Hematopoietic multipotent progenitor cell (in vitro differentiated cells): ENCODE measurements around the gene RAB3GAP2. TPM values are rescaled to one million over a fixed set of nuclear protein-coding genes. Genes with fewer than 3 reads are reported as not detected.
"Not testable (repeated sequence)": the region's sequence is repeated elsewhere in the genome, so short reads cannot be mapped to it uniquely, and the experiment has no call there.

Source experiments
- DNase-seq, 3 donors: peaks; one replicate each; pipeline ENCODE4 v3.0.0-alpha.2; 2011 to 2015; ENCODE audit warnings: low read depth in 2 of 3, low spot score in 2 of 3
- total RNA-seq: library from RNA; depleted of rRNA; stranded (reverse); fragments of >200 nt; gene quantifications from one replicate; pipeline ENCODE4 v1.2.3, GENCODE V29; 2012

The RAB3GAP2 gene
- total RNA-seq, 1 donor, result 15.6 TPM

GRCh38 chr1:220213382-220213983, 58.8 kb downstream of the RAB3GAP2 start:
- no peak for DNase-seq

GRCh38 chr1:220207411-220207810, 64.8 kb downstream of the RAB3GAP2 start:
- no peak for DNase-seq

- DNase-seq, result not testable (repeated sequence)
Measured at GRCh38 chr1:220204758-220205157, 67.5 kb downstream of the RAB3GAP2 start.

- no peak for DNase-seq
Measured at GRCh38 chr1:220203816-220204215, 68.4 kb downstream of the RAB3GAP2 start.

GRCh38 chr1:220198186-220199005, 73.9 kb downstream of the RAB3GAP2 start:
- DNase-seq, result no peak

- DNase-seq, result no peak
Measured at GRCh38 chr1:220195701-220196100, 76.6 kb downstream of the RAB3GAP2 start.

GRCh38 chr1:220189750-220190347, 82.4 kb downstream of the RAB3GAP2 start:
- DNase-seq, result peak in 2 of 3 donors; percentile 10 to 40

GRCh38 chr1:220188538-220188937, 83.7 kb downstream of the RAB3GAP2 start:
- DNase-seq, result no peak

GRCh38 chr1:220186752-220187151, 85.5 kb downstream of the RAB3GAP2 start:
- no peak for DNase-seq

- no peak for DNase-seq
Measured at GRCh38 chr1:220184506-220184905, 87.7 kb downstream of the RAB3GAP2 start.

GRCh38 chr1:220182656-220183055, 89.6 kb downstream of the RAB3GAP2 start:
- DNase-seq, result no peak

GRCh38 chr1:220182111-220182510, 90.1 kb downstream of the RAB3GAP2 start:
- DNase-seq, result no peak

GRCh38 chr1:220176540-220176939, 95.7 kb downstream of the RAB3GAP2 start:
- no peak for DNase-seq

GRCh38 chr1:220170836-220171526, 101.3 kb downstream of the RAB3GAP2 start:
- DNase-seq, result no peak

- DNase-seq, result not testable (repeated sequence)
Measured at GRCh38 chr1:220169887-220170286, 102.4 kb downstream of the RAB3GAP2 start.

- no peak for DNase-seq
Measured at GRCh38 chr1:220166853-220167252, 105.4 kb downstream of the RAB3GAP2 start.

- no peak for DNase-seq
Measured at GRCh38 chr1:220164517-220164916, 107.7 kb downstream of the RAB3GAP2 start.

GRCh38 chr1:220164116-220164515, 108.1 kb downstream of the RAB3GAP2 start:
- DNase-seq, result no peak

- no peak for DNase-seq
Measured at GRCh38 chr1:220160027-220160426, 112.2 kb downstream of the RAB3GAP2 start.

- no peak for DNase-seq
Measured at GRCh38 chr1:220159041-220159440, 113.2 kb downstream of the RAB3GAP2 start.

- not testable (repeated sequence) for DNase-seq
Measured at GRCh38 chr1:220158530-220158929, 113.7 kb downstream of the RAB3GAP2 start.
